ENCODE data around the gene IL32. TPM values are rescaled to one million over a fixed set of nuclear protein-coding genes. Genes with fewer than 3 reads are reported as not detected.
A peak's percentile ranks its signal among the peaks of the same experiment; 100 is the strongest.

The IL32 gene
- total and polyA plus RNA-seq, 2 donors (not counting 1 experiment from before 2014, with no cell fraction given), result 2.0 to 2.3 TPM

DNA sequence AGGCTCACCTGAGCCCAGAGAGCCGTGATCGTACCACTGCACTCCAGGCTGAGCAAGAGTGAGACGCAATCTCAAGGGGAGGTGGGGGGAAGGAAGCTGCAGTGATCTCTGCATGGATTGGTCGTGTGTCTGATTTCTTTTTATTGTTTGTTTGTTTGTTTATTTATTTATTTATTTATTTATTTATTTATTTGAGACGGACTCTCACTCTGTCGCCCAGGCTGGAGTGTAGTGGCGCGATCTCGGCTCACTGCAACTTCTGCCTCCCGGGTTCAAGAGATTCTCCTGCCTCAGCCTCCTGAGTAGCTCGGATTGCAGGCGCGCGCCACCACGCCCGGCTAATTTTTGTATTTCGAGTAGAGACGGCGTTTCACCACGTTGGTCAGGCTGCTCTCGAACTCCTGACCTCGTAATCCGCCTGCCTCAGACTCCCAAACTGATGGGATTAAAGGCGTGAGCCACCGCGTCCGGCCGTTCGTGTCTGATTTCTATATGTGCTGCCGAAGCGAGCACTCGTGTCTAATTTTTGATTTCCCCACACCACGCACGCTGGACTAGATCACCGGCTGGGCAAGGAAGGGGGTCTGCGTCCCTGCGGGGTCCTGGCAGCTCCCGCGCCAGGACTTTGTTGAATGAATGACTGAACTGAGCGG lies 45.7 kb upstream of the IL32 start:
- no peak for ATAC-seq (ENCODE audit: low read depth)
- peak overlapping the region; percentile 82 for H3K4me2 ChIP-seq (replicated peaks; ENCODE audit: low read depth, low read length, poor library complexity, severe bottlenecking)
- 30% methylated on average over 34 of the region's 40 CpGs for WGBS (ENCODE audit: insufficient coverage)
- peak overlapping the region; percentile 70 for H3K9ac ChIP-seq (ENCODE audit: low read length)
- H3K79me2 ChIP-seq (ENCODE audit: control insufficient read depth, insufficient read depth, low read length), result no peaks in the 10 kb centered on the region
- no peak for DNase-seq
- intact Hi-C loops (cut with micrococcal nuclease), result loop anchor here (1.0 to 10.0 kb wide), 8 partner anchors 9 to 1715 kb away; partner anchors contain the start of genes PAQR4, SRRM2, UBE2I and ZNF174
- TF ChIP-seq EZH2 (IDR thresholded peaks at IDR 0.05; ENCODE audit: borderline replicate concordance, insufficient read depth, low read depth, low read length, poor library complexity, severe bottlenecking), result no peak
- TF ChIP-seq, protein P1, sequence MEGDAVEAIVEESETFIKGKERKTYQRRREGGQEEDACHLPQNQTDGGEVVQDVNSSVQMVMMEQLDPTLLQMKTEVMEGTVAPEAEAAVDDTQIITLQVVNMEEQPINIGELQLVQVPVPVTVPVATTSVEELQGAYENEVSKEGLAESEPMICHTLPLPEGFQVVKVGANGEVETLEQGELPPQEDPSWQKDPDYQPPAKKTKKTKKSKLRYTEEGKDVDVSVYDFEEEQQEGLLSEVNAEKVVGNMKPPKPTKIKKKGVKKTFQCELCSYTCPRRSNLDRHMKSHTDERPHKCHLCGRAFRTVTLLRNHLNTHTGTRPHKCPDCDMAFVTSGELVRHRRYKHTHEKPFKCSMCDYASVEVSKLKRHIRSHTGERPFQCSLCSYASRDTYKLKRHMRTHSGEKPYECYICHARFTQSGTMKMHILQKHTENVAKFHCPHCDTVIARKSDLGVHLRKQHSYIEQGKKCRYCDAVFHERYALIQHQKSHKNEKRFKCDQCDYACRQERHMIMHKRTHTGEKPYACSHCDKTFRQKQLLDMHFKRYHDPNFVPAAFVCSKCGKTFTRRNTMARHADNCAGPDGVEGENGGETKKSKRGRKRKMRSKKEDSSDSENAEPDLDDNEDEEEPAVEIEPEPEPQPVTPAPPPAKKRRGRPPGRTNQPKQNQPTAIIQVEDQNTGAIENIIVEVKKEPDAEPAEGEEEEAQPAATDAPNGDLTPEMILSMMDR (IDR thresholded peaks at IDR 0.05), result no peak
- ChIA-PET CTCF (interaction anchor here (1.5 to 6.9 kb wide), 5 partner anchors 9 to 110 kb away, joined by 5 to 61 read pairs (median 18); no protein-coding TSS in a partner anchor), POLR2A (interaction anchor here (1.1 kb wide), 1 partner anchor 16 kb away, joined by 5 read pairs; no protein-coding TSS in a partner anchor)
- Mint-ChIP-seq H3K4me1 (peaks cover 44% of the 10 kb centered on the region), H3K4me3 (peak overlapping the region; percentile 90), H3K27ac (peak overlapping the region; percentile 80), H3K27me3 (peaks cover 13% of the 10 kb centered on the region), H3K9me3 (ENCODE audit: insufficient read depth) (no peaks in the 10 kb centered on the region)
- H3K27ac ChIP-seq (ENCODE audit: low read length in 2 of 2), result no peak overlapping the region
- peak overlapping the region; percentile 58 for H2AFZ ChIP-seq (ENCODE audit: insufficient read depth, low read depth, low read length, poor library complexity, severe bottlenecking)
- no peaks in the 10 kb centered on the region for H4K20me1 ChIP-seq (ENCODE audit: control insufficient read depth, insufficient read depth, low read length, poor library complexity, severe bottlenecking)
- peaks cover 0 to 4% (median 0%) of the 10 kb centered on the region in 3 donors for H3K9me3 ChIP-seq (ENCODE audit: control extremely low read depth in 1 of 3, control insufficient read depth in 2 of 3, insufficient read depth in 1 of 3, low read length in 2 of 3)
- no peaks in the 10 kb centered on the region for H3K36me3 ChIP-seq (replicated peaks in 1 of 2; ENCODE audit: control extremely low read depth in 1 of 2, control insufficient read depth in 1 of 2, extremely low read depth in 1 of 2, insufficient read depth in 2 of 2, low read length in 1 of 2)
- peak overlapping the region in 4 of 5 experiments; percentile 36 to 68 (median 59) for H3K4me3 ChIP-seq (ENCODE audit: control extremely low read depth in 1 of 5, extremely low read depth in 1 of 5, insufficient read depth in 1 of 5, low read depth in 2 of 5, low read length in 4 of 5)
- H3K4me1 ChIP-seq (ENCODE audit: control insufficient read depth in 2 of 2, insufficient read depth in 2 of 2, low read length in 2 of 2), result peaks cover 37 to 54% of the 10 kb centered on the region in 2 donors
- peaks cover 0 to 19% (median 8%) of the 10 kb centered on the region in 4 experiments for H3K27me3 ChIP-seq (replicated peaks in 1 of 4; ENCODE audit: control extremely low read depth in 1 of 4, control insufficient read depth in 3 of 4, insufficient read depth in 4 of 4, low read length in 3 of 4)

GRCh38 chr16:3020247-3020603 lies 45.2 kb upstream of the IL32 start, which contains the start of gene TNFRSF12A:
Gene TNFRSF12A, plus strand, starts transcription at chr16:3020368. Its CDS starts 30 bp downstream, at chr16:3020398.
- ChIA-PET POLR2A (interaction anchor here (1.1 to 1.4 kb wide), 2 partner anchors 16 to 138 kb away, joined by 5 read pairs; no protein-coding TSS in a partner anchor), CTCF (interaction anchor here (1.5 to 6.9 kb wide), 5 partner anchors 8 to 109 kb away, joined by 5 to 61 read pairs (median 18); no protein-coding TSS in a partner anchor)
- peaks cover 44% of the 10 kb centered on the region for H3K4me1 Mint-ChIP-seq
- Histone ChIP-seq H3K9me3 (ENCODE audit: control extremely low read depth in 1 of 3, control insufficient read depth in 2 of 3, insufficient read depth in 1 of 3, low read length in 2 of 3) (peaks cover 0 to 4% (median 0%) of the 10 kb centered on the region in 3 donors), H3K9ac (ENCODE audit: low read length) (peak within 1 kb of the TSS; percentile 70), H4K20me1 (ENCODE audit: control insufficient read depth, insufficient read depth, low read length, poor library complexity, severe bottlenecking) (peaks cover 5% of the 10 kb centered on the region), H3K36me3 (replicated peaks in 1 of 2; ENCODE audit: control extremely low read depth in 1 of 2, control insufficient read depth in 1 of 2, extremely low read depth in 1 of 2, insufficient read depth in 2 of 2, low read length in 1 of 2) (no peaks in the 10 kb centered on the region), H3K4me1 (ENCODE audit: control insufficient read depth in 2 of 2, insufficient read depth in 2 of 2, low read length in 2 of 2) (peaks cover 37 to 54% of the 10 kb centered on the region in 2 donors), H3K27ac (ENCODE audit: low read length in 2 of 2) (no peak within 1 kb of the TSS), H3K4me2 (replicated peaks; ENCODE audit: low read depth, low read length, poor library complexity, severe bottlenecking) (peak within 1 kb of the TSS; percentile 82), H3K79me2 (ENCODE audit: control insufficient read depth, insufficient read depth, low read length) (peaks cover 2% of the 10 kb centered on the region), H2AFZ (ENCODE audit: insufficient read depth, low read depth, low read length, poor library complexity, severe bottlenecking) (peak within 1 kb of the TSS; percentile 58), H3K27me3 (replicated peaks in 1 of 4; ENCODE audit: control extremely low read depth in 1 of 4, control insufficient read depth in 3 of 4, insufficient read depth in 4 of 4, low read length in 3 of 4) (peaks cover 0 to 19% (median 8%) of the 10 kb centered on the region in 4 experiments), H3K4me3 (ENCODE audit: control extremely low read depth in 1 of 5, extremely low read depth in 1 of 5, insufficient read depth in 1 of 5, low read depth in 2 of 5, low read length in 4 of 5) (peak within 1 kb of the TSS; percentile 48 to 68 (median 59))
- intact Hi-C loops (cut with micrococcal nuclease), result loop anchor here (1.0 to 10.0 kb wide), 8 partner anchors 8 to 1715 kb away; partner anchors contain the start of genes PAQR4, SRRM2, UBE2I and ZNF174
- DNase-seq (peak; percentile 88), ATAC-seq (ENCODE audit: low read depth) (peak; percentile 25)
- peaks cover 9% of the 10 kb centered on the region for H3K27me3 Mint-ChIP-seq
- WGBS (ENCODE audit: insufficient coverage), result under 1% methylated on average over 48 of the region's 49 CpGs
- H3K27ac Mint-ChIP-seq, result peak within 1 kb of the TSS; percentile 88
- no peaks in the 10 kb centered on the region for H3K9me3 Mint-ChIP-seq (ENCODE audit: insufficient read depth)
- TF ChIP-seq, protein P1 (IDR thresholded peaks at IDR 0.05), result no peak
- no peak for TF ChIP-seq EZH2 (IDR thresholded peaks at IDR 0.05; ENCODE audit: borderline replicate concordance, insufficient read depth, low read depth, low read length, poor library complexity, severe bottlenecking)
- H3K4me3 Mint-ChIP-seq, result peak within 1 kb of the TSS; percentile 90
